ENCODE results near the gene CFAP299. TPM values are rescaled to one million over a fixed set of nuclear protein-coding genes. Genes with fewer than 3 reads are reported as not detected.

Gene CFAP299
- total RNA-seq, 4 donors from 2014 or later = not detected

DNA sequence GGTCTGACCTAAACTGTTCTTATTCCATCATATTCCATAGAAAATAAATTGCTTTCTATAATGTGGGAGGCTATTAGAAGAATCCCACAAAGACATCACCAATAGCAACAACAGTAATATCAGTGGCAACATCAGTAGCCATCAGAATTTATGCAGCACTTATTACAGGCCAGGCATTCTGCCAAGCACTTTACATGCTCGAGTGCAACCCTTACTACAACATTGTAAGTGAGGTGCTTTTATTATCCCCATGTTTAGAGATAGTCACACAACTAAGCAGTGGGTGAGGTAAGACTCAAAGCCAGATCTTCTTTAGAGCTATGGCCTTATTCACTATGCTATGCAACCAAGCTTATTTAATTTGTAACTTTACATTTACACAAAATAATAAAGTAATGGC lies 377.9 kb downstream of the CFAP299 start:
- H3K9me3 ChIP-seq = no peaks in the 10 kb centered on the region
- H3K27me3 ChIP-seq = no peaks in the 10 kb centered on the region
- H3K36me3 ChIP-seq = no peaks in the 10 kb centered on the region
- no peaks in the 10 kb centered on the region for H3K4me1 ChIP-seq
- DNase-seq = no peak
- no peak overlapping the region for H3K4me3 ChIP-seq
- H3K27ac ChIP-seq = no peak overlapping the region
- no peak for TF ChIP-seq POLR2A (IDR thresholded peaks at IDR 0.05)
- TF ChIP-seq, protein P1, sequence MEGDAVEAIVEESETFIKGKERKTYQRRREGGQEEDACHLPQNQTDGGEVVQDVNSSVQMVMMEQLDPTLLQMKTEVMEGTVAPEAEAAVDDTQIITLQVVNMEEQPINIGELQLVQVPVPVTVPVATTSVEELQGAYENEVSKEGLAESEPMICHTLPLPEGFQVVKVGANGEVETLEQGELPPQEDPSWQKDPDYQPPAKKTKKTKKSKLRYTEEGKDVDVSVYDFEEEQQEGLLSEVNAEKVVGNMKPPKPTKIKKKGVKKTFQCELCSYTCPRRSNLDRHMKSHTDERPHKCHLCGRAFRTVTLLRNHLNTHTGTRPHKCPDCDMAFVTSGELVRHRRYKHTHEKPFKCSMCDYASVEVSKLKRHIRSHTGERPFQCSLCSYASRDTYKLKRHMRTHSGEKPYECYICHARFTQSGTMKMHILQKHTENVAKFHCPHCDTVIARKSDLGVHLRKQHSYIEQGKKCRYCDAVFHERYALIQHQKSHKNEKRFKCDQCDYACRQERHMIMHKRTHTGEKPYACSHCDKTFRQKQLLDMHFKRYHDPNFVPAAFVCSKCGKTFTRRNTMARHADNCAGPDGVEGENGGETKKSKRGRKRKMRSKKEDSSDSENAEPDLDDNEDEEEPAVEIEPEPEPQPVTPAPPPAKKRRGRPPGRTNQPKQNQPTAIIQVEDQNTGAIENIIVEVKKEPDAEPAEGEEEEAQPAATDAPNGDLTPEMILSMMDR (IDR thresholded peaks at IDR 0.05) = no peak

DNA sequence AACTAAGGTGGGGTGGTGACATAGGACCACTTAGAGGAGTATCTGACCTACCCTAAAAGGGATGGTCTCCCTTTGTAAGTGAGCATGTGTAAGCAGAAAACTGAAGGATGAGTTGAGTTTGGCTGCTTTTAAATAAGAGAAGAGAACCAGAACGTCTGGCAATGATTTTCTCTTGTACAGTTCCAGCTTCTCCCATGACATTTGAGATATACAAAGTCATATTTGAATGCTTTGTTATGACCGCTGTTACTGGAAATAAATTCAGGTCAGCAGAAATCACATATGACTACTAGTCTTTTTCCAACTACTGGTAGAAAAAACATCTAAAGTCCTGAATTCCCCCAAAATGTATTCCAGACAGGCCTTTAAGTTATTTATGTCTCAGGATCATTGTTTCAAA lies 381.7 kb downstream of the CFAP299 start:
- DNase-seq = no peak
- Histone ChIP-seq H3K4me3 (no peak overlapping the region), H3K9me3 (no peaks in the 10 kb centered on the region), H3K36me3 (no peaks in the 10 kb centered on the region), H3K27ac (no peak overlapping the region), H3K27me3 (no peaks in the 10 kb centered on the region), H3K4me1 (no peaks in the 10 kb centered on the region)
- TF ChIP-seq, protein P1 (IDR thresholded peaks at IDR 0.05) = no peak
- no peak for TF ChIP-seq POLR2A (IDR thresholded peaks at IDR 0.05)

DNA sequence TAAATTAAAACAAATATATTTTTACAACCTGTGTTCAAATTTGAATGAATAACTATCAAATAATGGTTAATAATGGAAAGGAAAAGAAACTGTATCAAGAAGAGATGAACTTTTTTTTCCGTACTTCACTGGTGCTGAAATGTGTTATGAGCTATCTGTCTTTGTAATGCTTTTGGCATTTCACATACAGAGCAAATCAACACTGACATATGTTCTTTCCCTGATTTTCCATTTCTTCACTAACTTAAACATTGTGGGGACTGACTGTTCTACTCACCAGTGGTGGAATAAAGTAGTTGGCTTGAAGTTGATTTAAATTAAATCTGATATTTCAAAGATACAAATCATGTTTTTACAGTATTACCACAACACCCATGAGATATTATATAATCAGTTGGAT lies 390.9 kb downstream of the CFAP299 start:
- H3K9me3 ChIP-seq = no peaks in the 10 kb centered on the region
- H3K4me1 ChIP-seq = no peaks in the 10 kb centered on the region
- H3K4me3 ChIP-seq = no peak overlapping the region
- H3K27me3 ChIP-seq = no peaks in the 10 kb centered on the region
- no peaks in the 10 kb centered on the region for H3K36me3 ChIP-seq
- H3K27ac ChIP-seq = no peak overlapping the region
- no peak for DNase-seq
- TF ChIP-seq, protein P1 (IDR thresholded peaks at IDR 0.05) = no peak
- TF ChIP-seq POLR2A (IDR thresholded peaks at IDR 0.05) = no peak

DNA sequence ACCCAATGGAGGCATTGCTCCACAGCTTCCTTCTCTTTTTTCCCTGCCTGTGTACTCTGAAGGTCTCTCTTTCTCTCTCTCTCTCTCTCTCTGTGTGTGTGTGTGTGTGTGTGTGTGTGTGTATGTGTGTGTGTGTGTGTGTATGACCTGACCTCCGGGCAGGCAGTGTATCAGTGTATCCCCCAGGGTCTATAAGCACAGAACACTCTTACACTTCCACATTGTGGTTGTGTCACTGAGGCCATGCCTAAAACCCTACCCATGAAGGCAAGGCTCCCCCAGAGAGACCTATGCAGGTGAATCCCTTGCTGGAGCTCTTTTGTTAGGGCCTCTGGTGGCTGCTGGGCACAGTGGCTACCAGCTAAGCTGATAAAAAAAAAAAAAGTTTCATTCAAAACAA lies 394.6 kb downstream of the CFAP299 start:
- H3K36me3 ChIP-seq = no peaks in the 10 kb centered on the region
- no peaks in the 10 kb centered on the region for H3K9me3 ChIP-seq
- no peaks in the 10 kb centered on the region for H3K4me1 ChIP-seq
- DNase-seq = no peak
- no peak overlapping the region for H3K27ac ChIP-seq
- TF ChIP-seq, protein P1 (IDR thresholded peaks at IDR 0.05) = no peak
- no peak for TF ChIP-seq POLR2A (IDR thresholded peaks at IDR 0.05)
- H3K4me3 ChIP-seq = no peak overlapping the region
- H3K27me3 ChIP-seq = no peaks in the 10 kb centered on the region

DNA sequence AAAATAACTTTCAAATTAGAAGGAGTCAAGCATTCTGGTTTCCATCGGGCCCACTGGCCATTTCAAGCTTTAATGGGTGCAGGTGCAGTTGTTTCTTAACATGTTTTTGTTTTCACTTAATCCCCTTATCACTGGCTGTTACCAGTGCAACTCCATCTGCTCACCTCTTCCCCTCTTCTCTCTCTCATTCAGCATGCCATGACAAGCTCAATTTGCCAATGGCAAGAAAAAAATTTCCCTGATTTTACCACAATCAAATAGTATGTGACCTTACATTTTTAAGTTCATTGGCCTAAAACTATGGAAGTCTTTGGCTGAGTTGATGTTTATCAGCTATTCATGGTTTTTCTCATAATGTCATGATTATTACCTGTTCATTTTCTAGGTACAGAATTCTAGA lies 395.9 kb downstream of the CFAP299 start:
- Histone ChIP-seq H3K4me3 (no peak overlapping the region), H3K27me3 (no peaks in the 10 kb centered on the region), H3K9me3 (no peaks in the 10 kb centered on the region), H3K27ac (no peak overlapping the region), H3K36me3 (no peaks in the 10 kb centered on the region), H3K4me1 (no peaks in the 10 kb centered on the region)
- no peak for TF ChIP-seq POLR2A (IDR thresholded peaks at IDR 0.05)
- TF ChIP-seq, protein P1 (IDR thresholded peaks at IDR 0.05) = no peak
- DNase-seq = no peak

DNA sequence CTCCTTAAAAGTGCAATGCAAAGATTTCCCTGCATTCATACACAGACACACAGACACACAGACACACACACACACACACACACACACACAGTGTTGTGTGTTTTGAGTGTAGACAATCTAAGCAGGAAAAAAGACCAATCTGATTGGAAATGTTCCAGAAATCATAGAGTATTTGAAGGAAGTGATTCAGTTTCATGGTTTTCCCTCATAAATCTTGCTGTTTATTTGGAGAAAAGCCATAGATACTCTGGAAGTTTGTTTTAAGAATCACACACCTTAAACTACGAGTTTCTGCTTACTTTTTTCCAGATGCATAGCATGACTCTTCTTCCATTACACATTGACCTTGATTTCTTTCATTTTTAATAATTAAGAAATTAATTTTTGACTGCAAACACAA lies 396.5 kb downstream of the CFAP299 start:
- TF ChIP-seq, protein P1 (IDR thresholded peaks at IDR 0.05) = no peak
- TF ChIP-seq POLR2A (IDR thresholded peaks at IDR 0.05) = no peak

More for the DNA sequence above, 396.5 kb downstream of the CFAP299 start:
- H3K27ac ChIP-seq = no peak overlapping the region
- H3K36me3 ChIP-seq = no peaks in the 10 kb centered on the region
- H3K9me3 ChIP-seq = no peaks in the 10 kb centered on the region
- H3K27me3 ChIP-seq = no peaks in the 10 kb centered on the region
- no peak for DNase-seq
- no peak overlapping the region for H3K4me3 ChIP-seq
- H3K4me1 ChIP-seq = no peaks in the 10 kb centered on the region

Data from Peyer's patch (tissue), 4 donors.